HepG2 (cell line): ENCODE results near the gene COCH.

Experiments used
- CHCHD3 ChIP-seq: sonication (generic); formaldehyde crosslinking; IDR thresholded peaks from 2 replicates; pipeline ENCODE4 v1.8.0; 2022; ENCODE audit warnings: mild to moderate bottlenecking, missing genetic modification reagents, moderate library complexity
- MXI1 ChIP-seq: IDR thresholded peaks from 3 replicates; pipeline ENCODE4 v1.6.1; 2012; ENCODE audit warnings: low read depth, low read length, inconsistent platforms, borderline replicate concordance
- YEATS4 ChIP-seq: sonication (generic); formaldehyde crosslinking; IDR thresholded peaks from 2 replicates; pipeline ENCODE4 v1.4.0; 2020; ENCODE audit warnings: missing genetic modification reagents, borderline replicate concordance
- ZNF251 ChIP-seq: sonication (generic); formaldehyde crosslinking; IDR thresholded peaks from 2 replicates; pipeline ENCODE4 v1.9.0; 2021; ENCODE audit warnings: mild to moderate bottlenecking, missing genetic modification reagents
- ZNF512 ChIP-seq: sonication (generic); formaldehyde crosslinking; IDR thresholded peaks from 2 replicates; pipeline ENCODE4 v1.4.0; 2020; ENCODE audit warnings: mild to moderate bottlenecking, missing genetic modification reagents
- ZNF607 ChIP-seq: sonication (generic); formaldehyde crosslinking; IDR thresholded peaks from 2 replicates; pipeline ENCODE4 v1.5.1; 2020; ENCODE audit warnings: missing genetic modification reagents, mild to moderate bottlenecking, borderline replicate concordance
- TF ChIP-seq, protein P1 (sequence below): sonication (generic); formaldehyde crosslinking; IDR thresholded peaks from 2 replicates; pipeline ENCODE4 v1.5.0; 2020; ENCODE audit warnings: mild to moderate bottlenecking, missing genetic modification reagents, moderate library complexity
- TF ChIP-seq, protein P2 (sequence below): sonication (generic); formaldehyde crosslinking; IDR thresholded peaks from 2 replicates; pipeline ENCODE4 v1.5.0; 2020; ENCODE audit warnings: mild to moderate bottlenecking, missing genetic modification reagents

DNA sequence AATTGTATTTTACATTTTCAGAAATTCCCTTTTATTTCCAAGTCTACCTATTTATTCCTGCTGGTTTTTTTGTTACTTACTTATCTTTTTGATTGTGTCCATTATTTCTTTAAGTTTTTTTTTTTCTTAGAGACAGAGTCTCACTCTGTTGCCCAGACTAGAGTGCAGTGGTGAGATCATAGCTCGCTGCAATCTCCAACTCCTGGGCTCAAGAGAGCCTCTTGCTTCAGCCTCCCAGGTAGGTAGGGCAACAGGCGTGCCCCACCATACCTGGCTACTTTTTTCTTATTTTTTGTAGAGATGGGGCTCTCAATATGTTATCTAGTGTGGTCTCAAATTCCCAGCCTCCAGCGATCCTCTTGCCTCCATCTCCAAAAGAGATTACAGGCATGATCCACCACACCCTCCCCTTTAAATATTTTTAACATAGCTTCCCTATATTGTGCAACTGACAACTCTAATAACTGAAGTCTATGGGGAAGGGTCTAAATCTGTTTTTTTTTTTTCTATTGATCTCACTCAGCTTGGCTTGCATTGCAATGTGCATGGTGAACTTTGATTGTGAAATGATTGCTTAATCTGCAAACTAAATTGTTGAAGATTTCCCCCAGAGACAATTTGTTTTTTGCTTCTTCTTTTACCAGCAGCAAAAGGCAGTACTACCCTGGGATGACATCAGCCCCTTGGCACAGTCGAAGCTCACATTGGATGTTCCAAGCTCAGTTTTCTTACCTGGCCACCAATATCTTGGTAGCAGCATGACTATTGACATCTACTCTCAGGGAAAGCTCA is 25.7 kb upstream of the COCH start:
- TF ChIP-seq ZNF607 (no peak), CHCHD3 (CRISPR knock-in tag) (no peak), ZNF251 (CRISPR knock-in tag) (no peak), YEATS4 (no peak), ZNF512 (CRISPR knock-in tag) (no peak), MXI1 (no peak)
- TF ChIP-seq, protein P1, sequence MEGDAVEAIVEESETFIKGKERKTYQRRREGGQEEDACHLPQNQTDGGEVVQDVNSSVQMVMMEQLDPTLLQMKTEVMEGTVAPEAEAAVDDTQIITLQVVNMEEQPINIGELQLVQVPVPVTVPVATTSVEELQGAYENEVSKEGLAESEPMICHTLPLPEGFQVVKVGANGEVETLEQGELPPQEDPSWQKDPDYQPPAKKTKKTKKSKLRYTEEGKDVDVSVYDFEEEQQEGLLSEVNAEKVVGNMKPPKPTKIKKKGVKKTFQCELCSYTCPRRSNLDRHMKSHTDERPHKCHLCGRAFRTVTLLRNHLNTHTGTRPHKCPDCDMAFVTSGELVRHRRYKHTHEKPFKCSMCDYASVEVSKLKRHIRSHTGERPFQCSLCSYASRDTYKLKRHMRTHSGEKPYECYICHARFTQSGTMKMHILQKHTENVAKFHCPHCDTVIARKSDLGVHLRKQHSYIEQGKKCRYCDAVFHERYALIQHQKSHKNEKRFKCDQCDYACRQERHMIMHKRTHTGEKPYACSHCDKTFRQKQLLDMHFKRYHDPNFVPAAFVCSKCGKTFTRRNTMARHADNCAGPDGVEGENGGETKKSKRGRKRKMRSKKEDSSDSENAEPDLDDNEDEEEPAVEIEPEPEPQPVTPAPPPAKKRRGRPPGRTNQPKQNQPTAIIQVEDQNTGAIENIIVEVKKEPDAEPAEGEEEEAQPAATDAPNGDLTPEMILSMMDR (CRISPR knock-in tag) = no peak
- TF ChIP-seq, protein P2, sequence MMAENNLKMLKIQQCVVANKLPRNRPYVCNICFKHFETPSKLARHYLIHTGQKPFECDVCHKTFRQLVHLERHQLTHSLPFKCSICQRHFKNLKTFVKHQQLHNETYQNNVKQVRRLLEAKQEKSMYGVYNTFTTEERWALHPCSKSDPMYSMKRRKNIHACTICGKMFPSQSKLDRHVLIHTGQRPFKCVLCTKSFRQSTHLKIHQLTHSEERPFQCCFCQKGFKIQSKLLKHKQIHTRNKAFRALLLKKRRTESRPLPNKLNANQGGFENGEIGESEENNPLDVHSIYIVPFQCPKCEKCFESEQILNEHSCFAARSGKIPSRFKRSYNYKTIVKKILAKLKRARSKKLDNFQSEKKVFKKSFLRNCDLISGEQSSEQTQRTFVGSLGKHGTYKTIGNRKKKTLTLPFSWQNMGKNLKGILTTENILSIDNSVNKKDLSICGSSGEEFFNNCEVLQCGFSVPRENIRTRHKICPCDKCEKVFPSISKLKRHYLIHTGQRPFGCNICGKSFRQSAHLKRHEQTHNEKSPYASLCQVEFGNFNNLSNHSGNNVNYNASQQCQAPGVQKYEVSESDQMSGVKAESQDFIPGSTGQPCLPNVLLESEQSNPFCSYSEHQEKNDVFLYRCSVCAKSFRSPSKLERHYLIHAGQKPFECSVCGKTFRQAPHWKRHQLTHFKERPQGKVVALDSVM (CRISPR knock-in tag) = no peak
